Stomach (tissue), 9 donors: Measurements from ENCODE around the gene PGM2. TPM values are rescaled to one million over a fixed set of nuclear protein-coding genes. Genes with fewer than 3 reads are reported as not detected.
A peak's percentile ranks its signal among the peaks of the same experiment; 100 is the strongest.

ENCODE experiments used
- DNase-seq, 2 donors: peaks; one replicate each; pipeline versions ENCODE4 v3.0.0 to v3.0.0-alpha.2; 2013 to 2019
- H3K27ac ChIP-seq, 5 donors: fragments of 200-600 bp in 4 of 5; sonication (generic) in 4 of 5; one replicate each; pipeline ENCODE4 v1.5.1; 2013 to 2019; ENCODE audit warnings: mild to moderate bottlenecking in 1 of 5, moderate library complexity in 1 of 5
- H3K27me3 ChIP-seq, 3 donors: fragments of 200-600 bp; sonication (generic); one replicate each; pipeline ENCODE4 v1.5.1; 2017 to 2019; ENCODE audit warnings: mixed run types in 1 of 3
- H3K36me3 ChIP-seq, 4 donors: fragments of 200-600 bp; sonication (generic); 1 replicate in 3 of 4; 2 replicates in 1 of 4; pipeline ENCODE4 v1.5.1; 2016 to 2019
- H3K4me1 ChIP-seq, 4 donors: fragments of 200-600 bp; sonication (generic); one replicate each; pipeline ENCODE4 v1.5.1; 2016 to 2019
- H3K4me3 ChIP-seq, 4 donors: fragments of 200-600 bp; sonication (generic) in 3 of 4; one replicate each; pipeline ENCODE4 v1.5.1; 2016 to 2019; ENCODE audit warnings: mild to moderate bottlenecking in 1 of 4
- H3K9me3 ChIP-seq, 4 donors: fragments of 200-600 bp; sonication (generic); one replicate each; pipeline ENCODE4 v1.5.1; 2016 to 2019
- CTCF ChIP-seq, 7 experiments: fragments of 450-650 bp in 4 of 7; fragments of 200-600 bp in 3 of 7; sonication (generic) in 3 of 7; IDR thresholded peaks; one replicate each; pipeline ENCODE4 v1.5.1; 2016 to 2019; ENCODE audit warnings: antibody characterized with exemption in 7 of 7, control low read depth in 2 of 7, mild to moderate bottlenecking in 1 of 7
- EP300 ChIP-seq: sonication (generic); formaldehyde crosslinking; IDR thresholded peaks from one replicate; pipeline ENCODE4 v1.6.1; 2017; ENCODE audit warnings: antibody characterized with exemption
- POLR2A ChIP-seq, 4 donors: fragments of 450-650 bp; IDR thresholded peaks; one replicate each; pipeline ENCODE4 v1.6.1; 2016; ENCODE audit warnings: antibody characterized with exemption in 4 of 4, control low read depth in 2 of 4, mild to moderate bottlenecking in 1 of 4, moderate library complexity in 1 of 4
- POLR2AphosphoS5 ChIP-seq, 3 donors: sonication (generic); formaldehyde crosslinking; IDR thresholded peaks; one replicate each; pipeline ENCODE4 v1.6.1; 2016; ENCODE audit warnings: antibody characterized with exemption in 3 of 3
- WGBS, 5 donors: extraction: QIAGEN DNeasy Blood & Tissue Kit in 3 of 5; methylation state at CpG; one replicate each; pipeline versions ENCODE4 v1.1.5 to v1.1.7; 2013 to 2018; 5-methylcytosine and 5-hydroxymethylcytosine counted together
- intact Hi-C: fragments of 100-400 bp; cut with DNase I; formaldehyde crosslinking; loops from one replicate; pipeline ENCODE4 v1.15.1; 2023; ENCODE audit warnings: low total_unique reads
- polyA plus RNA-seq, 3 donors: library from polyadenylated mRNA; stranded (reverse); fragments of 200-250 nt; gene quantifications; one replicate each; pipeline ENCODE4 v1.2.3, GENCODE V29; 2013
- total RNA-seq, 5 donors: library from RNA; depleted of rRNA; stranded (reverse); fragments of >200 nt; gene quantifications; one replicate each; pipeline versions ENCODE4 v1.1.0 to v1.2.3, GENCODE V29; 2014 to 2016
- donor health status: healthy with polysubstance abuse.
- donor health status: Bipolar disorder and iron deficiency.
- donor health status: healthy.

PGM2 gene
- total and polyA plus RNA-seq, 8 donors = 7.4 to 53.1 (median 13.9) TPM

DNA sequence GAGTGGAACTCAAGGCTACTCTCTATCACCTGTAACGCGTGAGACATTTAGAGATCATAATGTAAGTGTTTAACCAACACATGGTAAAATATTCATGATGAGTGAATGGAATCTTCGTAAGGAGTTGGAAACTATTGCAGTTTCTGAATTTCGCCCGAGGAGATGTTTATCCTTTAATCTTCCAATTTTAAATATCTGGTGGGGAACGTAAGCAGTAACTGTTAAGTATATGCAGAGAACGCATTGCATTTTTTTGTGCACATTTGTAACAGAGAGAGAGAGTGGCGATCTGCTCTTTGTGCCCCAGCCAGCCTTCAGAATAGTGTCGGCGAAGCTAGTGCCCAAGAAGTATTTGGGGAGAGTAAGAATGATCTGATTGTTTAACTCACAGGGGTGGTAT is 9.8 kb downstream of the PGM2 start:
- intact Hi-C loops = no loop called here
- 79 to 91% (median 89%) methylated on average over 10 of the region's 10 CpGs for WGBS, 5 donors
- H3K27me3 ChIP-seq = no peaks in the 10 kb centered on the region

GRCh38 chr4:37836838-37837440 is 10.5 kb downstream of the PGM2 start:
- intact Hi-C loops = no loop called here
- H3K9me3 ChIP-seq = no peaks in the 10 kb centered on the region

More for the DNA sequence above, 9.8 kb downstream of the PGM2 start:
- peaks cover 0 to 17% (median 7%) of the 10 kb centered on the region in 4 donors for H3K4me1 ChIP-seq
- DNase-seq = no peak
- TF ChIP-seq CTCF (IDR thresholded peaks at IDR 0.05) = no peak
- TF ChIP-seq POLR2A (IDR thresholded peaks at IDR 0.05) = no peak
- no peak for TF ChIP-seq EP300
- no peak for TF ChIP-seq POLR2AphosphoS5 (IDR thresholded peaks at IDR 0.05)
- H3K36me3 ChIP-seq = peaks cover 23 to 85% (median 69%) of the 10 kb centered on the region in 4 donors
- H3K4me3 ChIP-seq = no peak overlapping the region
- no peaks in the 10 kb centered on the region for H3K9me3 ChIP-seq
- peak overlapping the region in 1 of 5 donors; percentile 43 for H3K27ac ChIP-seq

DNA sequence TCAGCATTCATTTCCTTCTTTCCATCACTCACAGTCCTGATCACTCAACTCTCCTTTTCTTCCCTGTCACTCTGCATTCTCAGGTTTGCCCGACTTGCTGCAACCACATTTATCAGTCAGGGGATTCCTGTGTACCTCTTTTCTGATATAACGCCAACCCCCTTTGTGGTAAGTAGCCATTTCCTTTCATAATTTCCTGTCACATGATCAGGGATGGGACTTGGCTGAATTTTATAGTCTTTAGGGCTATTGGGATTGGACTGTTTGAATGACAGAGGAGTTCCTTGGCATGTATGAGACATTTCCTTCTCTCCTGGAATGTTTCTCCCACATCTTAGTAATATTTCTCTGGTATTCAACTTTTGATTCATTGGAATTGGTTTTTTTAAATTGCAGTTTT is 11.0 kb downstream of the PGM2 start:
- peaks cover 0 to 17% (median 7%) of the 10 kb centered on the region in 4 donors for H3K4me1 ChIP-seq
- DNase-seq = peak in 1 of 2 donors; percentile 9
- H3K27ac ChIP-seq = peak overlapping the region in 3 of 5 donors; percentile 23 to 43 (median 34)
- no peaks in the 10 kb centered on the region for H3K9me3 ChIP-seq
- WGBS, 5 donors = 53 to 80% (median 68%) methylated on average over 2 of the region's 2 CpGs
- no peak for TF ChIP-seq POLR2AphosphoS5 (IDR thresholded peaks at IDR 0.05)
- H3K27me3 ChIP-seq = no peaks in the 10 kb centered on the region
- intact Hi-C loops = no loop called here
- peaks cover 17 to 80% (median 66%) of the 10 kb centered on the region in 4 donors for H3K36me3 ChIP-seq
- no peak overlapping the region for H3K4me3 ChIP-seq

More at GRCh38 chr4:37836838-37837440, 10.5 kb downstream of the PGM2 start:
- DNase-seq = no peak
- Histone ChIP-seq H3K36me3 (peaks cover 17 to 84% (median 69%) of the 10 kb centered on the region in 4 donors), H3K4me1 (peaks cover 0 to 17% (median 7%) of the 10 kb centered on the region in 4 donors), H3K27me3 (no peaks in the 10 kb centered on the region), H3K27ac (peak overlapping the region in 3 of 5 donors; percentile 23 to 43 (median 34)), H3K4me3 (no peak overlapping the region)
- TF ChIP-seq POLR2AphosphoS5 (IDR thresholded peaks at IDR 0.05) (no peak), EP300 (no peak), POLR2A (IDR thresholded peaks at IDR 0.05) (no peak), CTCF (IDR thresholded peaks at IDR 0.05) (no peak)
- WGBS, 5 donors = 69 to 85% (median 77%) methylated on average over 4 of the region's 4 CpGs

DNA sequence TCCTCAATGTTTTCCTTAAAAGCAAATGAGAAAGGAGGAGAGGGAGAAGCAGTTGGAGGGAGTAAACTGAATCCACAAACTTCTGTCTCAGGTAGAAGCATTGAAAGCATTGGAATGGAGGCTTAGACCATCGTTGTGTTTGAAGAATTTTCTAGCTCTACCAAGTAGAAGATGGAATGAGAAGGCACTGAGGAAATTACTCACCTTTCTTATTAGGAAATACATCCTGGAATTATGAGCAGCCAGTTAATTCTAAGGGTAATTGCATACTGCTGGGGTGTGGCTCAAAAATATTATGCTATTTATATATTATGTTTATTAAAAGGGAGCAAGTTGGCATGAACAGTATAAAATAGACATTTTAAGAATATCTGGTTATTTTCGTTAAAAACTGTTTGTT is 12.9 kb downstream of the PGM2 start:
- Histone ChIP-seq H3K36me3 (peaks cover 17 to 75% (median 70%) of the 10 kb centered on the region in 4 donors), H3K27ac (no peak overlapping the region), H3K9me3 (no peaks in the 10 kb centered on the region), H3K27me3 (no peaks in the 10 kb centered on the region), H3K4me1 (peaks cover 0 to 17% (median 7%) of the 10 kb centered on the region in 4 donors), H3K4me3 (no peak overlapping the region)
- DNase-seq = no peak
- TF ChIP-seq POLR2A (IDR thresholded peaks at IDR 0.05) (no peak), EP300 (no peak), POLR2AphosphoS5 (IDR thresholded peaks at IDR 0.05) (no peak), CTCF (IDR thresholded peaks at IDR 0.05) (no peak)
- intact Hi-C loops = no loop called here
- WGBS, 5 donors = 57 to 76% (median 64%) methylated on average over 2 of the region's 2 CpGs

- intact Hi-C loops = no loop called here
- H3K27me3 ChIP-seq = no peaks in the 10 kb centered on the region
Measured at GRCh38 chr4:37844204-37844603, 17.7 kb downstream of the PGM2 start.

More at GRCh38 chr4:37844204-37844603, 17.7 kb downstream of the PGM2 start:
- Histone ChIP-seq H3K4me3 (no peak overlapping the region), H3K9me3 (no peaks in the 10 kb centered on the region), H3K27ac (no peak overlapping the region), H3K4me1 (no peaks in the 10 kb centered on the region), H3K36me3 (peaks cover 40 to 88% (median 83%) of the 10 kb centered on the region in 4 donors)
- DNase-seq = no peak
- 92 to 98% (median 97%) methylated on average over 5 of the region's 5 CpGs for WGBS, 5 donors
- TF ChIP-seq POLR2AphosphoS5 (IDR thresholded peaks at IDR 0.05) = no peak
- no peak for TF ChIP-seq CTCF (IDR thresholded peaks at IDR 0.05)
- TF ChIP-seq POLR2A (IDR thresholded peaks at IDR 0.05) = no peak
- TF ChIP-seq EP300 = no peak
